Ishikawa (cell line): ENCODE results near the gene MED26.

Experiments used
- CEBPB ChIP-seq: IDR thresholded peaks from 2 replicates; pipeline ENCODE4 v1.6.1; 2012
- CREB1 ChIP-seq: IDR thresholded peaks from 2 replicates; pipeline ENCODE4 v1.6.1; 2012; ENCODE audit warnings: low read depth
- EGR1 ChIP-seq: IDR thresholded peaks from 2 replicates; pipeline ENCODE4 v1.6.1; 2012
- EP300 ChIP-seq: IDR thresholded peaks from 2 replicates; pipeline ENCODE4 v1.6.1; 2012; ENCODE audit warnings: borderline replicate concordance
- FOXM1 ChIP-seq: IDR thresholded peaks from 2 replicates; pipeline ENCODE4 v1.6.1; 2012; ENCODE audit warnings: low read depth, borderline replicate concordance
- NFIC ChIP-seq: IDR thresholded peaks from 2 replicates; pipeline ENCODE4 v1.6.1; 2012
- RAD21 ChIP-seq: IDR thresholded peaks from 2 replicates; pipeline ENCODE4 v1.6.1; 2012; ENCODE audit warnings: low read depth
- TAF1 ChIP-seq: IDR thresholded peaks from 2 replicates; pipeline ENCODE4 v1.6.1; 2012; ENCODE audit warnings: low read depth, mild to moderate bottlenecking
- TCF12 ChIP-seq: IDR thresholded peaks from 2 replicates; pipeline ENCODE4 v1.6.1; 2012; ENCODE audit warnings: low read depth
- TEAD4 ChIP-seq: IDR thresholded peaks from 2 replicates; pipeline ENCODE4 v1.6.1; 2012
- USF1 ChIP-seq: IDR thresholded peaks from 2 replicates; pipeline ENCODE4 v1.6.1; 2012
- YY1 ChIP-seq: IDR thresholded peaks from 2 replicates; pipeline ENCODE4 v1.6.1; 2012; ENCODE audit warnings: low read depth
- ZBTB7A ChIP-seq: IDR thresholded peaks from 2 replicates; pipeline ENCODE4 v1.6.1; 2012; ENCODE audit warnings: low read depth
- TF ChIP-seq, protein P1 (sequence below): IDR thresholded peaks from 2 replicates; pipeline ENCODE4 v1.6.1; 2012; ENCODE audit warnings: low read depth, mild to moderate bottlenecking
- TF ChIP-seq, protein P2 (sequence below): IDR thresholded peaks from 2 replicates; pipeline ENCODE4 v1.6.1; 2012

The MED26 gene

DNA sequence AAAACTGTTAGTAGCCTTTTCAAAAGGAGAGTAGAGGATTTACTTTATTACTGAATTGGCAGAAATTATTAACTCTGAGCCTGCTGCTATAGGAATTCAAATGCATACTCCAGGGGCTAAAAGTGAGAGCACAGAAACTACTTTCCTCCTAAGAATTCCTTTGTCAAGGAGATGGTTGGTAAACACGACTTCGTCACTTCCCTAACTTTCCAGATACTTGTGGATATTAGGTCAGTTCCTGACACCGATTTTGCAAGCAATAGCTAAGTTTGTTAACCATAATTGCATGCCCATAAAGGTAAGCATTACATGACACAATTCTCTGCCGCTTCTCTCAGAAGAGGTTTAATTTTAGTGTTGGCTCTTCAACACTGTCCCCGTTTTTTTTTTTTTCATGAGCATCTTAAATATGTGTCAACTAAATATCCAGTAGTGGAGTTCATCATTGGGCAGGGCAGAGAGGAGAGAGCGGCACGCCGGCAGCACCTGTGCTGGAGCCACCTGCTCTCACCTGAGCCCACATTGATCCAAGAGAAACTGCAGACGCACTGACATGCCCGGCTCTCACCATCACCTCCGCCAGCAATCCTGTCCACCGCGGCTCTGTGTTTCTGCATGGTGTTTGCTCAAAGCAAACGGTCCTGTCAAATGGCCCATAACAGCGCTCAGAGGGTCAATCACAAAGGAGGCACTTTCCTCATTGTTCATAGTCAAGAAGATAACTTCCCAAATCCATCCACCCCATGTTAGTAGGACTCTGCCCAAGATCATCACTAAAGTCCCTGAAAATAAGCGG is 2.6 kb downstream of the MED26 start:
- no peak for TF ChIP-seq TEAD4
- TF ChIP-seq ZBTB7A, result no peak
- no peak for TF ChIP-seq USF1
- TF ChIP-seq TCF12, result no peak
- no peak for TF ChIP-seq EP300
- TF ChIP-seq EGR1, result no peak
- no peak for TF ChIP-seq RAD21
- TF ChIP-seq CEBPB, result no peak
- TF ChIP-seq TAF1, result no peak
- TF ChIP-seq, protein P1, sequence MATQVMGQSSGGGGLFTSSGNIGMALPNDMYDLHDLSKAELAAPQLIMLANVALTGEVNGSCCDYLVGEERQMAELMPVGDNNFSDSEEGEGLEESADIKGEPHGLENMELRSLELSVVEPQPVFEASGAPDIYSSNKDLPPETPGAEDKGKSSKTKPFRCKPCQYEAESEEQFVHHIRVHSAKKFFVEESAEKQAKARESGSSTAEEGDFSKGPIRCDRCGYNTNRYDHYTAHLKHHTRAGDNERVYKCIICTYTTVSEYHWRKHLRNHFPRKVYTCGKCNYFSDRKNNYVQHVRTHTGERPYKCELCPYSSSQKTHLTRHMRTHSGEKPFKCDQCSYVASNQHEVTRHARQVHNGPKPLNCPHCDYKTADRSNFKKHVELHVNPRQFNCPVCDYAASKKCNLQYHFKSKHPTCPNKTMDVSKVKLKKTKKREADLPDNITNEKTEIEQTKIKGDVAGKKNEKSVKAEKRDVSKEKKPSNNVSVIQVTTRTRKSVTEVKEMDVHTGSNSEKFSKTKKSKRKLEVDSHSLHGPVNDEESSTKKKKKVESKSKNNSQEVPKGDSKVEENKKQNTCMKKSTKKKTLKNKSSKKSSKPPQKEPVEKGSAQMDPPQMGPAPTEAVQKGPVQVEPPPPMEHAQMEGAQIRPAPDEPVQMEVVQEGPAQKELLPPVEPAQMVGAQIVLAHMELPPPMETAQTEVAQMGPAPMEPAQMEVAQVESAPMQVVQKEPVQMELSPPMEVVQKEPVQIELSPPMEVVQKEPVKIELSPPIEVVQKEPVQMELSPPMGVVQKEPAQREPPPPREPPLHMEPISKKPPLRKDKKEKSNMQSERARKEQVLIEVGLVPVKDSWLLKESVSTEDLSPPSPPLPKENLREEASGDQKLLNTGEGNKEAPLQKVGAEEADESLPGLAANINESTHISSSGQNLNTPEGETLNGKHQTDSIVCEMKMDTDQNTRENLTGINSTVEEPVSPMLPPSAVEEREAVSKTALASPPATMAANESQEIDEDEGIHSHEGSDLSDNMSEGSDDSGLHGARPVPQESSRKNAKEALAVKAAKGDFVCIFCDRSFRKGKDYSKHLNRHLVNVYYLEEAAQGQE, result no peak
- TF ChIP-seq, protein P2, sequence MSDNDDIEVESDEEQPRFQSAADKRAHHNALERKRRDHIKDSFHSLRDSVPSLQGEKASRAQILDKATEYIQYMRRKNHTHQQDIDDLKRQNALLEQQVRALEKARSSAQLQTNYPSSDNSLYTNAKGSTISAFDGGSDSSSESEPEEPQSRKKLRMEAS, result no peak

- TF ChIP-seq TEAD4 (no peak), TAF1 (no peak), RAD21 (no peak), CREB1 (no peak), YY1 (no peak), NFIC (no peak), TCF12 (no peak), FOXM1 (no peak), EP300 (no peak), USF1 (no peak), ZBTB7A (no peak), EGR1 (no peak)
- TF ChIP-seq, protein P1, result no peak
Measured at GRCh38 chr19:16624236-16624635, 3.8 kb downstream of the MED26 start.

DNA sequence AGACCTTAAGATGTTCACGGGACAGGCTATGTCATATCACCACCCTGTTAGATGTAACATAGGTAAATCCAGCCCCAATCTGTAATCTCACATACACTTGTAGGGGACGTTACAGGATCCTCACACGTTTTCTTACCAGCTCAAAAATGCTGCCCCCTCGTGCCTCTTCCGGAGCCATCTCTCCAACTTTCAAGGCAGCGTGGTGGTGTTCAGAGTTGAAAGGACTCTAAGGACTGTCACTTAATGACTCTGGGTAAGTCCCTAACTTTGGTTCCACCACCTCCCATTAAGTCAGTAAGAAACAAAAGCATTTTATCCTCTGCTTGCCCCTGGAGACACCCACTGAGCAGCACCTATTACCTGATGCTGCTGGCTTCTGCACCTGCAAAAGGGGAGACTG is 4.4 kb downstream of the MED26 start:
- TF ChIP-seq FOXM1 (no peak), RAD21 (no peak), NFIC (no peak), TAF1 (no peak)

DNA sequence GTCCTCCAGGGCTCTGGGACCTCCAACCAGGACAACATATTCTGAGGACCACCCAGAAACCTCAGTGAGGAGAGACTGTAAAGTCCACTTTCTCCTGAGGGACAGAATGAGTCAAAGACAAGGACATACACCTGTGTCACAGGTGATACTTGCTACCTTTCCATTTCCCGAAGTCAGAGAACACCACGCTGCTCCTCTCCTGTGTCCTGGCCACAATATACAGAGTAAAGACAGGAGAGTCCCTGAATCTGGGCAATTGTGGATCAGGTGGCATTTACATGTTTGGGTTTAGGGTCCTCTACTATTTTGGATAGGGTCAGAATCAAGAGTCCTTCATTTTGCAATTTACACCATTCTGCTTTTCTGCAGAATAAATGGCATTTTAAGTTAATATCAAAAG is 4.9 kb downstream of the MED26 start:
- TF ChIP-seq TCF12 (no peak), EGR1 (no peak), RAD21 (no peak), EP300 (no peak), ZBTB7A (no peak), YY1 (no peak), TEAD4 (no peak), USF1 (no peak), CREB1 (no peak), FOXM1 (no peak), CEBPB (no peak)
- TF ChIP-seq, protein P2, result no peak
- TF ChIP-seq, protein P1, result no peak
